CD4-positive, CD25-positive, alpha-beta regulatory T cell (primary cell): Measurements from ENCODE around the gene MESD. TPM values are rescaled to one million over a fixed set of nuclear protein-coding genes. Genes with fewer than 3 reads are reported as not detected.

ENCODE experiments used
- ATAC-seq, 2 donors: fragments of 150-1000 bp; cut with Tn5 transposase; one replicate each; pipeline ENCODE4 v1.10.0; 2021; ENCODE audit warnings: low read depth in 2 of 2, moderate number of reproducible peaks in 2 of 2, moderate library complexity in 1 of 2
- DNase-seq, 3 donors: peaks; one replicate each; pipeline versions ENCODE4 v3.0.0 to v3.0.0-alpha.2; 2012 to 2022; ENCODE audit warnings: mixed read lengths in 1 of 3
- H3K27ac ChIP-seq: one replicate; pipeline ENCODE4 v1.7.0; 2013; ENCODE audit warnings: mild to moderate bottlenecking, low read length; ENCODE audit not compliant: insufficient read depth, poor library complexity, severe bottlenecking
- H3K27me3 ChIP-seq: one replicate; pipeline ENCODE4 v1.7.0; 2013; ENCODE audit warnings: low read length; ENCODE audit not compliant: control insufficient read depth, insufficient read depth
- H3K36me3 ChIP-seq: one replicate; pipeline ENCODE4 v1.7.0; 2013; ENCODE audit warnings: mild to moderate bottlenecking, low read length, moderate library complexity; ENCODE audit not compliant: control insufficient read depth, insufficient read depth
- H3K4me1 ChIP-seq: 2 replicates; pipeline ENCODE4 v1.7.0; 2013; ENCODE audit warnings: mild to moderate bottlenecking, low read length; ENCODE audit not compliant: insufficient read depth, control insufficient read depth, poor library complexity, severe bottlenecking
- H3K4me3 ChIP-seq: one replicate; pipeline ENCODE4 v1.7.0; 2013; ENCODE audit warnings: low read depth, mild to moderate bottlenecking, low read length, moderate library complexity
- H3K9me3 ChIP-seq, 2 experiments: 1 replicate in 1 of 2; 2 replicates in 1 of 2; pipeline ENCODE4 v1.7.0; 2013; ENCODE audit warnings: low read length in 2 of 2, mild to moderate bottlenecking in 1 of 2, moderate library complexity in 1 of 2; ENCODE audit not compliant: control insufficient read depth in 2 of 2
- H3K27ac Mint-ChIP-seq, 3 donors: one replicate each; pipeline ENCODE4 v1.8.0; 2020 to 2022; ENCODE audit warnings: mild to moderate bottlenecking in 3 of 3, mixed read lengths in 3 of 3, moderate library complexity in 2 of 3
- H3K27me3 Mint-ChIP-seq: one replicate; pipeline ENCODE4 v1.8.0; 2022; ENCODE audit warnings: mild to moderate bottlenecking, mixed read lengths
- H3K36me3 Mint-ChIP-seq: one replicate; pipeline ENCODE4 v1.8.0; 2020; ENCODE audit warnings: mixed read lengths
- H3K4me1 Mint-ChIP-seq, 4 donors: one replicate each; pipeline ENCODE4 v1.8.0; 2020 to 2022; ENCODE audit warnings: mixed read lengths in 4 of 4, mild to moderate bottlenecking in 1 of 4
- H3K4me3 Mint-ChIP-seq, 4 donors: one replicate each; pipeline ENCODE4 v1.8.0; 2020 to 2022; ENCODE audit warnings: mild to moderate bottlenecking in 4 of 4, mixed read lengths in 4 of 4, moderate library complexity in 3 of 4
- H3K9me3 Mint-ChIP-seq, 7 donors: one replicate each; pipeline ENCODE4 v1.8.0; 2020 to 2022; ENCODE audit warnings: mixed read lengths in 7 of 7, mild to moderate bottlenecking in 3 of 7, moderate library complexity in 2 of 7
- polyA plus RNA-seq, 4 donors: library from polyadenylated mRNA; unstranded; fragments of 300-500 nt; fragmentation: Illumina TruSeq; gene quantifications; one replicate each; pipeline ENCODE4 v1.2.3, GENCODE V29; 2021
- total RNA-seq: library from RNA; stranded (reverse); gene quantifications from one replicate; pipeline ENCODE4 v1.2.3, GENCODE V29; 2022

The MESD gene
- total and polyA plus RNA-seq, 5 donors from 2014 or later: 18.4 to 34.1 (median 29.7) TPM

- no peaks in the 10 kb centered on the region for H3K4me1 ChIP-seq
- DNase-seq (no peak), ATAC-seq (no peak)
- no peak overlapping the region for H3K4me3 Mint-ChIP-seq
- H3K27me3 ChIP-seq: no peaks in the 10 kb centered on the region
- no peak overlapping the region for H3K4me3 ChIP-seq
- H3K9me3 ChIP-seq: peaks cover 0 to 4% of the 10 kb centered on the region in 2 experiments
- H3K36me3 Mint-ChIP-seq: no peaks in the 10 kb centered on the region
- H3K36me3 ChIP-seq: no peaks in the 10 kb centered on the region
- H3K27me3 Mint-ChIP-seq: no peaks in the 10 kb centered on the region
- H3K27ac ChIP-seq: no peak overlapping the region
- H3K4me1 Mint-ChIP-seq: peaks cover 2 to 30% (median 7%) of the 10 kb centered on the region in 4 donors
- H3K27ac Mint-ChIP-seq: no peak overlapping the region
- peaks cover 0 to 7% (median 0%) of the 10 kb centered on the region in 7 donors for H3K9me3 Mint-ChIP-seq
Measured at GRCh38 chr15:81030301-81030750, 40.7 kb upstream of the MESD start.

GRCh38 chr15:81029414-81030300 is 40.0 kb upstream of the MESD start:
- Mint-ChIP-seq H3K4me1 (peaks cover 4 to 30% (median 8%) of the 10 kb centered on the region in 4 donors), H3K27ac (no peak overlapping the region)
- DNase-seq: peak in 1 of 3 donors; percentile 29

GRCh38 chr15:81026836-81027599 is 37.4 kb upstream of the MESD start:
- H3K4me3 ChIP-seq: no peak overlapping the region
- no peak overlapping the region for H3K27ac Mint-ChIP-seq
- DNase-seq: no peak
- peaks cover 10 to 30% (median 19%) of the 10 kb centered on the region in 4 donors for H3K4me1 Mint-ChIP-seq
- no peaks in the 10 kb centered on the region for H3K36me3 Mint-ChIP-seq
- no peak overlapping the region for H3K4me3 Mint-ChIP-seq
- no peak overlapping the region for H3K27ac ChIP-seq
- H3K27me3 ChIP-seq: no peaks in the 10 kb centered on the region
- H3K9me3 Mint-ChIP-seq: peaks cover 0 to 7% (median 0%) of the 10 kb centered on the region in 7 donors
- ATAC-seq: no peak
- H3K36me3 ChIP-seq: no peaks in the 10 kb centered on the region
- peaks cover 0 to 4% of the 10 kb centered on the region in 2 experiments for H3K9me3 ChIP-seq
- no peaks in the 10 kb centered on the region for H3K27me3 Mint-ChIP-seq
- H3K4me1 ChIP-seq: peaks cover 10% of the 10 kb centered on the region

More at GRCh38 chr15:81029414-81030300, 40.0 kb upstream of the MESD start:
- H3K9me3 ChIP-seq: peaks cover 0 to 4% of the 10 kb centered on the region in 2 experiments
- Mint-ChIP-seq H3K36me3 (no peaks in the 10 kb centered on the region), H3K9me3 (peaks cover 0 to 7% (median 0%) of the 10 kb centered on the region in 7 donors), H3K27me3 (no peaks in the 10 kb centered on the region), H3K4me3 (no peak overlapping the region)
- H3K27ac ChIP-seq: no peak overlapping the region
- no peaks in the 10 kb centered on the region for H3K4me1 ChIP-seq
- no peak for ATAC-seq
- no peaks in the 10 kb centered on the region for H3K36me3 ChIP-seq
- H3K27me3 ChIP-seq: no peaks in the 10 kb centered on the region
- no peak overlapping the region for H3K4me3 ChIP-seq

GRCh38 chr15:81025721-81026370 is 36.2 kb upstream of the MESD start:
- H3K36me3 ChIP-seq: no peaks in the 10 kb centered on the region
- H3K27me3 ChIP-seq: no peaks in the 10 kb centered on the region
- H3K27ac ChIP-seq: no peak overlapping the region
- peaks cover 10 to 30% (median 19%) of the 10 kb centered on the region in 4 donors for H3K4me1 Mint-ChIP-seq
- no peak overlapping the region for H3K4me3 Mint-ChIP-seq
- no peak for DNase-seq
- peaks cover 0 to 4% of the 10 kb centered on the region in 2 experiments for H3K9me3 ChIP-seq
- no peaks in the 10 kb centered on the region for H3K36me3 Mint-ChIP-seq
- H3K4me1 ChIP-seq: peaks cover 10% of the 10 kb centered on the region
- H3K27ac Mint-ChIP-seq: peak overlapping the region in 1 of 3 donors; percentile 11
- no peaks in the 10 kb centered on the region for H3K27me3 Mint-ChIP-seq
- ATAC-seq: no peak
- H3K9me3 Mint-ChIP-seq: peaks cover 0 to 7% (median 0%) of the 10 kb centered on the region in 7 donors
- no peak overlapping the region for H3K4me3 ChIP-seq

- peaks cover 10 to 22% (median 19%) of the 10 kb centered on the region in 4 donors for H3K4me1 Mint-ChIP-seq
- no peak overlapping the region for H3K27ac ChIP-seq
- H3K36me3 Mint-ChIP-seq: no peaks in the 10 kb centered on the region
Measured at GRCh38 chr15:81024936-81025335, 35.3 kb upstream of the MESD start.

GRCh38 chr15:81024265-81024872 is 34.8 kb upstream of the MESD start:
- H3K4me1 Mint-ChIP-seq: peaks cover 10 to 19% (median 17%) of the 10 kb centered on the region in 4 donors
- Histone ChIP-seq H3K4me3 (no peak overlapping the region), H3K4me1 (peaks cover 10% of the 10 kb centered on the region), H3K27me3 (no peaks in the 10 kb centered on the region), H3K9me3 (no peaks in the 10 kb centered on the region), H3K36me3 (no peaks in the 10 kb centered on the region), H3K27ac (no peak overlapping the region)
- H3K27ac Mint-ChIP-seq: peak overlapping the region in 2 of 3 donors; percentile 59 to 88
- H3K4me3 Mint-ChIP-seq: no peak overlapping the region
- DNase-seq (peak in 1 of 3 donors; percentile 48), ATAC-seq (no peak)
- no peaks in the 10 kb centered on the region for H3K9me3 Mint-ChIP-seq
- no peaks in the 10 kb centered on the region for H3K27me3 Mint-ChIP-seq
- no peaks in the 10 kb centered on the region for H3K36me3 Mint-ChIP-seq

More at GRCh38 chr15:81024936-81025335, 35.3 kb upstream of the MESD start:
- ATAC-seq (no peak), DNase-seq (no peak)
- Histone ChIP-seq H3K36me3 (no peaks in the 10 kb centered on the region), H3K4me1 (peaks cover 10% of the 10 kb centered on the region), H3K9me3 (peaks cover 0 to 4% of the 10 kb centered on the region in 2 experiments), H3K27me3 (no peaks in the 10 kb centered on the region), H3K4me3 (no peak overlapping the region)
- Mint-ChIP-seq H3K9me3 (peaks cover 0 to 4% (median 0%) of the 10 kb centered on the region in 7 donors), H3K27ac (no peak overlapping the region), H3K4me3 (no peak overlapping the region), H3K27me3 (no peaks in the 10 kb centered on the region)
